Peyer's patch (tissue), 4 donors: ENCODE results near the gene SLC27A2.

Experiments
- CTCF ChIP-seq, 6 experiments: fragments of 450-650 bp in 4 of 6; fragments of 200-600 bp in 2 of 6; sonication (generic) in 1 of 6; IDR thresholded peaks; one replicate each; pipeline ENCODE4 v1.5.1; 2017 to 2019; ENCODE audit warnings: antibody characterized with exemption in 6 of 6, mild to moderate bottlenecking in 3 of 6, moderate library complexity in 1 of 6
- POLR2A ChIP-seq, 2 donors: fragments of 450-650 bp; IDR thresholded peaks; one replicate each; pipeline ENCODE4 v1.5.1; 2017; ENCODE audit warnings: antibody characterized with exemption in 2 of 2, mild to moderate bottlenecking in 2 of 2, moderate library complexity in 2 of 2

GRCh38 chr15:50163719-50164410, 18.1 kb upstream of the SLC27A2 start:
- no peak for TF ChIP-seq CTCF (IDR thresholded peaks at IDR 0.05)
- no peak for TF ChIP-seq POLR2A (IDR thresholded peaks at IDR 0.05)
